ENCODE data around the gene CRIP1. TPM values are rescaled to one million over a fixed set of nuclear protein-coding genes. Genes with fewer than 3 reads are reported as not detected.

CRIP1 gene, protein sequence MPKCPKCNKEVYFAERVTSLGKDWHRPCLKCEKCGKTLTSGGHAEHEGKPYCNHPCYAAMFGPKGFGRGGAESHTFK
- 32.8 TPM for total RNA-seq

DNA sequence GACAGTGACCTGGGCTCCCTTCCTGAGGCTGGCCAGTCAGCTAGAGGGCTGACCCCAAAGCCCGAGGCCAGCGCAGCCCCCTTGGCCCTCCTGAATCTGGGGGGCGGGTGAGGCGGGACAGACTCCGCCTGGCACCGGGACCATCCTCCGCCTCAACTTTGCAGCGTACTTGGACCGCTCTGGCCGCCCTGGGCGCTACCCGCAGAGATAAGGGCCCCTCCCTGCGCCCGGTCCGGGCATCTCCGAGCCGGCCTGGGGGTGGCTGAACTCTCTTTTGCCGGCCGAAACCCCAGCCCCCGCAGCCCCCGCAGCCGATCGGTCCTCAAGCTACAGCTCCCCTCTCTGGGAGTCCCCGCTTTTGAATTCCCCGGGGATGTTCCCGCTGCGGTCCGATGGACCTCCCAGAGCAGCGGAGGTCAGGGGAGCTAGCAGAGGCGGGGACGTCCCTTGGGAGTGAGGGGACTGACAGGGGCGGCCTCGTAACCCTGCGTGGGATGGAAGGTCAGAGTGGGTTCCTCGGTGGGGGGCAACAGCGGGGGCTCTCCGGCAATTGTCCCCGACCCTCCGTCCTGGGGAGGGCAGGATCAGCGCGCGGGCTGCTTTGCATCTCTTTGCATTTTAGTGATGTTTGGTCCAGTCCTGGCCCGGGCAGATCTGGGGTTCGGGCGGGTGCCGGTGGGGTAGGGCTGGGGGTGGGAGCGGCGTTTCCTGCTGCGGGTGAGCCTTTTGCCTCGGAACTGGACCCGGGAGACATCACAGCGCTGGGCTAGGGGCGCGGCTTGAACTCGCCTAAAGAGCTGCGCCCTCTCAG, at the start of gene CRIP1:
CRIP1 (plus strand) TSS at position 724 of the 811 bp plus-strand sequence. CDS start 374 bp downstream, outside the sequence.

DNA sequence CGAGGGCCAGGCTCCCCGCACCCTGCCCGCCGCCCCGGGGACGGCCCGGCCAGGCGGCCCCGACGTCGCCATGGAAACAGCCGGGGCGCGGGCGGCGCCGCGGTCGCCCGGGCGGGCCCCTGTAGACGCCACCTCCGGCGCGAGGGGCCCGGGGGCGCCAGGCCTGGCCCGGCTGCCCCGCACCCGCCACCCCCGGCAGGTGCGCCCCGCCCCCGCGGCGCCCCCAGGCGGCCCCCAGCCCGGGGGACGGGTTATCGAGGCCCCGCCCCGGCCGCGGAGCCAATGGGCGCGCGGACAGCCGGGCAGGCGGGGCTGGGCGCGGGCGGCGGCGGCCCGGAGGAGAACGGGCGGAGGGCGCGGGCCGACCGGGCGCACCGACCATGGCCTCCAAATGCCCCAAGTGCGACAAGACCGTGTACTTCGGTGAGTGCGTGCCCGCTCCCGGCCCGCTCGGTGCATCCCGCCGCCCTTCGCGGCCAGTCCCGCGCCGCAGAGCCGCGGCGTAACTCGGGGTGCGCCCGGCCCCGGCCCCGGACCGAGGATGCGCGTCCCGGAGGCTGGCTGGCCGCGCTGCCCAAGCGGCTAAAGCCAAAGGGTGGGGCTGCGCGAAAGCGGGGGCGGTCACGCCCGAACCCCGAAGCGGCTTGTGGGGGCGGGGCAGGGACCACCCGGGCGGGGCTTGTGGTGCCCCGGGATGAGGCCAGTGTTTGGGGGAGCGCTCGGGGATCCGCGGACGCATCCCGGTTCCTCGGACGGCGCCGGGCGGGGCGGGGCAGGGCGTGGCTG, 12.0 kb upstream of the CRIP1 start, which contains the start of gene CRIP2:
CRIP2 (plus strand) TSS at position 339 of the 786 bp plus-strand sequence; CDS start at position 381, 42 bp downstream.

GRCh38 chr14:105490572-105491365, 4.1 kb downstream of the CRIP1 start, which contains the start of gene TEDC1:
Gene TEDC1, plus strand, starts transcription at chr14:105491246. Its CDS starts 130 bp downstream, at chr14:105491376.

GRCh38 chr14:105525861-105526775, 39.4 kb downstream of the CRIP1 start, which contains the start of gene TMEM121:
Gene TMEM121, plus strand, starts transcription at chr14:105526583. Its CDS starts 2,252 bp downstream, at chr14:105528835.

Other genes starting within 250 kb of the CRIP1 start
- 38.4 TPM for gene BTBD6, start 238.4 kb upstream of the CRIP1 start, total RNA-seq
- gene BRF1, start 185.9 kb upstream of the CRIP1 start, total RNA-seq = 59.5 TPM
- 94.1 TPM for gene PACS2, start 172.1 kb upstream of the CRIP1 start, total RNA-seq
- gene TEX22, start 88.3 kb upstream of the CRIP1 start, total RNA-seq = 0.23 TPM
- gene MTA1, start 67.1 kb upstream of the CRIP1 start, total RNA-seq = 82.3 TPM
- 147 TPM for gene CRIP2, start 12.1 kb upstream of the CRIP1 start, total RNA-seq
- gene TEDC1, start 4.4 kb downstream of the CRIP1 start, total RNA-seq = 8.7 TPM
- 14.7 TPM for gene TMEM121, start 39.7 kb downstream of the CRIP1 start, total RNA-seq